Activated CD8-positive, alpha-beta T cell treated with anti-CD3 and anti-CD28 coated beads for 36 hours (primary cell): Measurements from ENCODE around the gene SCRN1. TPM values are rescaled to one million over a fixed set of nuclear protein-coding genes. Genes with fewer than 3 reads are reported as not detected.

Experiments used
- ATAC-seq: fragments of 200-7000 bp; cut with Tn5 transposase; one replicate; pipeline ENCODE4 v1.10.0; 2021; ENCODE audit warnings: mild to moderate bottlenecking, moderate library complexity
- CTCF ChIA-PET: fragments of 350-600 bp; sonication (Branson Sonifier 250); formaldehyde crosslinking; loops from one replicate; lab custom pipeline; 2021; ENCODE audit warnings: antibody characterized with exemption; lab: Charles Lee
- POLR2A ChIA-PET: fragments of 350-600 bp; sonication (Branson Sonifier 250); formaldehyde crosslinking; loops from one replicate; lab custom pipeline; 2021; ENCODE audit warnings: antibody characterized with exemption; lab: Charles Lee
- DNase-seq: peaks from one replicate; pipeline ENCODE4 v3.0.0-alpha.2; 2020
- H3K27ac Mint-ChIP-seq: one replicate; pipeline ENCODE4 v1.8.0; 2021; ENCODE audit warnings: mild to moderate bottlenecking, mixed read lengths
- H3K27me3 Mint-ChIP-seq: one replicate; pipeline ENCODE4 v1.8.0; 2021; ENCODE audit warnings: mixed read lengths
- H3K36me3 Mint-ChIP-seq: one replicate; pipeline ENCODE4 v1.8.0; 2021; ENCODE audit warnings: low read depth, mixed read lengths
- H3K4me1 Mint-ChIP-seq: one replicate; pipeline ENCODE4 v1.8.0; 2021; ENCODE audit warnings: low read depth, mixed read lengths
- H3K4me3 Mint-ChIP-seq: one replicate; pipeline ENCODE4 v1.8.0; 2021; ENCODE audit warnings: mild to moderate bottlenecking, moderate library complexity, mixed read lengths
- H3K9me3 Mint-ChIP-seq: one replicate; pipeline ENCODE4 v1.8.0; 2021; ENCODE audit warnings: mixed read lengths
- CTCF ChIP-seq: fragments of 200-600 bp; IDR thresholded peaks from one replicate; pipeline ENCODE4 v1.8.0; 2022; ENCODE audit warnings: antibody characterized with exemption, mild to moderate bottlenecking
- intact Hi-C: fragments of 100-400 bp; cut with micrococcal nuclease; formaldehyde crosslinking; loops from one replicate; pipeline ENCODE4 v1.10.0; 2022
- total RNA-seq, 2 experiments: library from RNA; stranded (reverse); gene quantifications; one replicate each; pipeline ENCODE4 v1.2.3, GENCODE V29; 2021

SCRN1 gene
- total RNA-seq, 2 experiments from 2014 or later: 10.8 to 14.7 TPM

GRCh38 chr7:29871787-29872398, 117.7 kb downstream of the SCRN1 start:
- Mint-ChIP-seq H3K9me3 (no peaks in the 10 kb centered on the region), H3K4me3 (no peak overlapping the region), H3K27me3 (peaks cover 3% of the 10 kb centered on the region), H3K27ac (no peak overlapping the region), H3K36me3 (no peaks in the 10 kb centered on the region), H3K4me1 (no peaks in the 10 kb centered on the region)
- ChIA-PET CTCF (interaction anchor here (0.8 kb wide), 1 partner anchor 190 kb away, joined by 3 read pairs; no protein-coding TSS in a partner anchor), POLR2A (no interaction called here)
- TF ChIP-seq CTCF: no peak
- DNase-seq: no peak
- intact Hi-C loops: no loop called here
- ATAC-seq: no peak

Other genes with a start within 250 kb of the SCRN1 start
- gene WIPF3, start 183.3 kb downstream of the SCRN1 start, total RNA-seq: not detected
- 1 to 10 TPM; 8.8 to 9.0 TPM for gene FKBP14, start 36.9 kb upstream of the SCRN1 start, total RNA-seq
- 10 to 100 TPM; 16.8 to 17.1 TPM for gene PLEKHA8, start 38.6 kb upstream of the SCRN1 start, total RNA-seq
- 1 to 10 TPM; 3.2 to 3.3 TPM for gene MTURN, start 145.2 kb upstream of the SCRN1 start, total RNA-seq